Measurements from ENCODE around the gene PBX3.

Gene PBX3

DNA sequence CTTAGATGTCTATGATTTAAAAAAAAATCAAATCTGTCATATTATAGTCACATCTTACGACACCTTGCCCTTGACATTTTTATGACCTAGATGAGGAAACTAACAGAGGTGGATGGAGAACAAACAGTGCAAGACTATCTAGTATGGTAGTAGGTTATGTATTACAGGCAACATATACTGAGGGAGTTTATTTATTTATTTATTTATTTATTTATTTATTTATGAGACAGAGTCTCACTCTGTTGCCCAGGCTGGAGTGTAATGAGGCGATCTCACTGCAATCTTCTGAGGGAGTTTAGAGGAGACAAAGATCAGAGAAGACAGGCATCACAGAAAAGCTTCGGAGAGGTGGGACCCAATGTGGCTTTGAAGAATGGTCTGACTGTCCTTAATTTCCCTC lies 4.5 kb upstream of the PBX3 start:
- no peaks in the 10 kb centered on the region for H3K27me3 ChIP-seq (ENCODE audit: insufficient read depth, low read length, poor library complexity, severe bottlenecking)
- no peaks in the 10 kb centered on the region for H3K9me2 ChIP-seq (replicated peaks; ENCODE audit: low read depth, low read length)
- no peak overlapping the region for H3K9ac ChIP-seq (ENCODE audit: low read depth, low read length, poor library complexity, severe bottlenecking)
- peaks cover 4% of the 10 kb centered on the region for H4K20me1 ChIP-seq (ENCODE audit: insufficient read depth, low read length, poor library complexity, severe bottlenecking)
- H3K36me3 ChIP-seq (ENCODE audit: insufficient read depth, low read length), result no peaks in the 10 kb centered on the region
- no peaks in the 10 kb centered on the region for H3K9me3 ChIP-seq (ENCODE audit: insufficient read depth, low read depth, low read length)
- H3K4me2 ChIP-seq (ENCODE audit: low read depth, low read length, poor library complexity, severe bottlenecking), result no peak overlapping the region
- H3K4me3 ChIP-seq (ENCODE audit: low read length, poor library complexity, severe bottlenecking), result no peak overlapping the region
- peaks cover 5% of the 10 kb centered on the region for H3K79me2 ChIP-seq (ENCODE audit: insufficient read depth, low read length)
- no peak overlapping the region for H2AFZ ChIP-seq (ENCODE audit: low read length)
- H3F3A ChIP-seq (ENCODE audit: low read depth), result no peaks in the 10 kb centered on the region
- no peak for TF ChIP-seq EZH2phosphoT487 (IDR thresholded peaks at IDR 0.05; ENCODE audit: borderline replicate concordance)
- TF ChIP-seq, protein P1, sequence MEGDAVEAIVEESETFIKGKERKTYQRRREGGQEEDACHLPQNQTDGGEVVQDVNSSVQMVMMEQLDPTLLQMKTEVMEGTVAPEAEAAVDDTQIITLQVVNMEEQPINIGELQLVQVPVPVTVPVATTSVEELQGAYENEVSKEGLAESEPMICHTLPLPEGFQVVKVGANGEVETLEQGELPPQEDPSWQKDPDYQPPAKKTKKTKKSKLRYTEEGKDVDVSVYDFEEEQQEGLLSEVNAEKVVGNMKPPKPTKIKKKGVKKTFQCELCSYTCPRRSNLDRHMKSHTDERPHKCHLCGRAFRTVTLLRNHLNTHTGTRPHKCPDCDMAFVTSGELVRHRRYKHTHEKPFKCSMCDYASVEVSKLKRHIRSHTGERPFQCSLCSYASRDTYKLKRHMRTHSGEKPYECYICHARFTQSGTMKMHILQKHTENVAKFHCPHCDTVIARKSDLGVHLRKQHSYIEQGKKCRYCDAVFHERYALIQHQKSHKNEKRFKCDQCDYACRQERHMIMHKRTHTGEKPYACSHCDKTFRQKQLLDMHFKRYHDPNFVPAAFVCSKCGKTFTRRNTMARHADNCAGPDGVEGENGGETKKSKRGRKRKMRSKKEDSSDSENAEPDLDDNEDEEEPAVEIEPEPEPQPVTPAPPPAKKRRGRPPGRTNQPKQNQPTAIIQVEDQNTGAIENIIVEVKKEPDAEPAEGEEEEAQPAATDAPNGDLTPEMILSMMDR (conservative IDR thresholded peaks at IDR 0.05; ENCODE audit: low read length), result no peak
- H3K4me1 ChIP-seq (ENCODE audit: insufficient read depth, low read length, poor library complexity, severe bottlenecking), result peaks cover 6% of the 10 kb centered on the region

DNA sequence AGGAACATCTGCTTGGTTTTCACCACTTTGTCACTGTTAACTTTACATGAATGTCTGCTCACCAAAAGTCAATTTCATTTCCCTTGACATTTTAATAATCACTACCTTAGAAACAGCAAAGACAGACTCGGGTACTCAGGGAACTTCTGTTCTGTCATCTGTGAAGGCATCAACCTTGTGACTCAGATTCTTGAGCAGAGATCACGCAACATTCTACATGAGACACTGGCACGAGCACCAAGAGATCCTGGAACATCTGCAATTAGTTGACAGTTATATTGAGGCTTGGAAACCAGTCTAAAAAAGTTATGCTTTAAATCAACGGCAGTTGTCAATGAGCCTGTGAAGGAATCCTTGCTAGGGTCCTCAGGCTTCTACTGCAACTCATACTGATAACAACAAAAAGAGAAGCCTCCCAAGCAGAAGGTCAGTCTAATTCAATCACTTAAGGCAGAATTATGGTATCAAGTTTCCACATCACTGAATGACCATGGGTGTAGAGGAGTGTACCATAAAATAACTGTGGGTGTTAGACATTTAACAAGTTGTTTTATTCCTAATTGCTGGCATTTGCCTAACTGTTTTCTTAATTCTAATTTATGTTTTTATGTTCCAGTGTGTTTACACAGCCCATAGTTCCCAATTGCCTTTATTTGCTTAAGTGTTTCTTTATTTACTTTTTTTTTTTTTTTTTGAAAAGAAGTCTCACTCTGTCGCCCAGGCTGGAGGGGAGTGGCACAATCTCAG lies 3.3 kb upstream of the PBX3 start:
- no peak overlapping the region for H3K4me2 ChIP-seq (ENCODE audit: low read depth, low read length, poor library complexity, severe bottlenecking)
- peaks cover 8% of the 10 kb centered on the region for H4K20me1 ChIP-seq (ENCODE audit: insufficient read depth, low read length, poor library complexity, severe bottlenecking)
- no peaks in the 10 kb centered on the region for H3K36me3 ChIP-seq (ENCODE audit: insufficient read depth, low read length)
- H3K4me1 ChIP-seq (ENCODE audit: insufficient read depth, low read length, poor library complexity, severe bottlenecking), result peaks cover 6% of the 10 kb centered on the region
- H3K27me3 ChIP-seq (ENCODE audit: insufficient read depth, low read length, poor library complexity, severe bottlenecking), result no peaks in the 10 kb centered on the region
- no peaks in the 10 kb centered on the region for H3K9me3 ChIP-seq (ENCODE audit: insufficient read depth, low read depth, low read length)
- no peaks in the 10 kb centered on the region for H3F3A ChIP-seq (ENCODE audit: low read depth)
- no peak overlapping the region for H3K9ac ChIP-seq (ENCODE audit: low read depth, low read length, poor library complexity, severe bottlenecking)
- TF ChIP-seq, protein P1 (conservative IDR thresholded peaks at IDR 0.05; ENCODE audit: low read length), result no peak
- TF ChIP-seq EZH2phosphoT487 (IDR thresholded peaks at IDR 0.05; ENCODE audit: borderline replicate concordance), result no peak
- H3K4me3 ChIP-seq (ENCODE audit: low read length, poor library complexity, severe bottlenecking), result no peak overlapping the region
- no peaks in the 10 kb centered on the region for H3K9me2 ChIP-seq (replicated peaks; ENCODE audit: low read depth, low read length)
- H2AFZ ChIP-seq (ENCODE audit: low read length), result no peak overlapping the region
- peaks cover 17% of the 10 kb centered on the region for H3K79me2 ChIP-seq (ENCODE audit: insufficient read depth, low read length)

DNA sequence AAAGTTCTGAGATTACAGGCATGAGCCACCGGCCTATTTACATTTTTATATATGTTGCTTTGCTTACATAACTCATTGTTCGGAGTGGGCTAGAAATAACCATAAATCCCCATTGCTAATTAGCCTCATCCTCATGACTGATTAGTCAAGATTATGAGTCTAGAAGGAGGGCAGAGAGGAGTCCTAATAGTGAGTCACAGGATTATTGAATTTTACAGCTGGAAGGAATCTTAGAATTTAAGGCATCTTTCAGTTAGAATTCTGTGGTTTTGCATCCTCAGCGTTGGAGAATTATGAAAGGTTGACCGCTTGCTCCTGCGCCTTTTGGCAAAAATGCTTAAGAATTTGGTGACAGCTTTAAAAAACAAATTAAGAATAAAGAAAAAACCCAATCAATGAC lies 2.6 kb upstream of the PBX3 start:
- Histone ChIP-seq H4K20me1 (ENCODE audit: insufficient read depth, low read length, poor library complexity, severe bottlenecking) (peaks cover 16% of the 10 kb centered on the region), H3K79me2 (ENCODE audit: insufficient read depth, low read length) (peaks cover 24% of the 10 kb centered on the region), H3K4me3 (ENCODE audit: low read length, poor library complexity, severe bottlenecking) (no peak overlapping the region), H3F3A (ENCODE audit: low read depth) (no peaks in the 10 kb centered on the region), H3K4me1 (ENCODE audit: insufficient read depth, low read length, poor library complexity, severe bottlenecking) (peaks cover 13% of the 10 kb centered on the region), H3K4me2 (ENCODE audit: low read depth, low read length, poor library complexity, severe bottlenecking) (no peak overlapping the region), H3K9me2 (replicated peaks; ENCODE audit: low read depth, low read length) (no peaks in the 10 kb centered on the region), H3K9me3 (ENCODE audit: insufficient read depth, low read depth, low read length) (no peaks in the 10 kb centered on the region), H3K9ac (ENCODE audit: low read depth, low read length, poor library complexity, severe bottlenecking) (no peak overlapping the region), H3K27me3 (ENCODE audit: insufficient read depth, low read length, poor library complexity, severe bottlenecking) (no peaks in the 10 kb centered on the region), H3K36me3 (ENCODE audit: insufficient read depth, low read length) (no peaks in the 10 kb centered on the region), H2AFZ (ENCODE audit: low read length) (no peak overlapping the region)
- TF ChIP-seq EZH2phosphoT487 (IDR thresholded peaks at IDR 0.05; ENCODE audit: borderline replicate concordance), result no peak
- TF ChIP-seq, protein P1 (conservative IDR thresholded peaks at IDR 0.05; ENCODE audit: low read length), result no peak
